HEK293T (cell line): ENCODE measurements around the gene TBC1D14.

ENCODE experiments used
- BHLHE40 ChIP-seq: fragments of 450-650 bp; IDR thresholded peaks from 2 replicates; pipeline ENCODE4 v1.6.1; 2016; ENCODE audit warnings: mild to moderate bottlenecking, moderate library complexity, borderline replicate concordance
- ELF4 ChIP-seq: fragments of 450-650 bp; IDR thresholded peaks from 2 replicates; pipeline ENCODE4 v1.6.1; 2017; ENCODE audit warnings: antibody characterized with exemption
- L3MBTL2 ChIP-seq: fragments of 450-650 bp; conservative IDR thresholded peaks from 2 replicates; pipeline ENCODE4 v1.6.1; 2016; ENCODE audit warnings: mild to moderate bottlenecking
- NFRKB ChIP-seq: fragments of 450-650 bp; IDR thresholded peaks from 2 replicates; pipeline ENCODE4 v1.6.1; 2016; ENCODE audit warnings: mild to moderate bottlenecking, moderate library complexity
- SP1 ChIP-seq: fragments of 450-650 bp; IDR thresholded peaks from 2 replicates; pipeline ENCODE4 v1.6.1; 2017
- SUZ12 ChIP-seq: fragments of 450-650 bp; IDR thresholded peaks from 2 replicates; pipeline ENCODE4 v1.6.1; 2016; ENCODE audit warnings: mild to moderate bottlenecking
- TARDBP ChIP-seq: fragments of 450-650 bp; IDR thresholded peaks from 2 replicates; pipeline ENCODE4 v1.6.1; 2016
- TF ChIP-seq, protein P1 (sequence below): fragments of 450-650 bp; IDR thresholded peaks from 2 replicates; pipeline ENCODE4 v1.6.1; 2016

- no peak for TF ChIP-seq L3MBTL2
- no peak for TF ChIP-seq TARDBP
- TF ChIP-seq, protein P1, sequence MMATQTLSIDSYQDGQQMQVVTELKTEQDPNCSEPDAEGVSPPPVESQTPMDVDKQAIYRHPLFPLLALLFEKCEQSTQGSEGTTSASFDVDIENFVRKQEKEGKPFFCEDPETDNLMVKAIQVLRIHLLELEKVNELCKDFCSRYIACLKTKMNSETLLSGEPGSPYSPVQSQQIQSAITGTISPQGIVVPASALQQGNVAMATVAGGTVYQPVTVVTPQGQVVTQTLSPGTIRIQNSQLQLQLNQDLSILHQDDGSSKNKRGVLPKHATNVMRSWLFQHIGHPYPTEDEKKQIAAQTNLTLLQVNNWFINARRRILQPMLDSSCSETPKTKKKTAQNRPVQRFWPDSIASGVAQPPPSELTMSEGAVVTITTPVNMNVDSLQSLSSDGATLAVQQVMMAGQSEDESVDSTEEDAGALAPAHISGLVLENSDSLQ = no peak
- no peak for TF ChIP-seq ELF4
- no peak for TF ChIP-seq SP1
- no peak for TF ChIP-seq SUZ12
- no peak for TF ChIP-seq BHLHE40
- TF ChIP-seq NFRKB = no peak
These were observed 152.2 kb downstream of the TBC1D14 start for GRCh38 chr4:7061815-7062214.
